Body of pancreas (tissue), 4 donors: ENCODE results near the gene GABRG3. TPM values are rescaled to one million over a fixed set of nuclear protein-coding genes. Genes with fewer than 3 reads are reported as not detected.

Experiments used
- ATAC-seq: fragments of 150-250 bp; one replicate; pipeline ENCODE4 v1.9.1; 2016
- DNase-seq, 4 donors: peaks; one replicate each; pipeline ENCODE4 v3.0.0-alpha.2; 2019
- H3K27ac ChIP-seq, 4 donors: fragments of 200-600 bp; sonication (generic); 1 replicate in 3 of 4; 2 replicates in 1 of 4; pipeline versions ENCODE4 v1.5.1 to v1.6.1; 2016 to 2019; ENCODE audit warnings: mild to moderate bottlenecking in 1 of 4, mixed read lengths in 1 of 4, moderate library complexity in 1 of 4
- H3K27me3 ChIP-seq, 2 donors: fragments of 200-600 bp; sonication (generic); one replicate each; pipeline ENCODE4 v1.6.0; 2016; ENCODE audit warnings: mild to moderate bottlenecking in 1 of 2
- H3K36me3 ChIP-seq, 2 donors: fragments of 200-600 bp; sonication (generic); replicated peaks in 1 of 2; 2 replicates each; pipeline ENCODE4 v1.5.1; 2016; ENCODE audit warnings: low read depth in 2 of 2; ENCODE audit not compliant: insufficient read depth in 1 of 2
- H3K4me1 ChIP-seq: fragments of 200-600 bp; sonication (generic); one replicate; pipeline ENCODE4 v1.6.0; 2016
- H3K4me3 ChIP-seq, 2 donors: fragments of 200-600 bp; sonication (generic); 1 replicate in 1 of 2; 2 replicates in 1 of 2; pipeline ENCODE4 v1.5.1; 2016 to 2019
- H3K9me3 ChIP-seq, 3 donors: fragments of 200-600 bp; sonication (generic); 1 replicate in 2 of 3; 2 replicates in 1 of 3; pipeline ENCODE4 v1.5.1; 2016
- CTCF ChIP-seq, 7 experiments: fragments of 450-650 bp in 4 of 7; fragments of 200-600 bp in 3 of 7; sonication (generic) in 3 of 7; IDR thresholded peaks; one replicate each; pipeline ENCODE4 v1.5.1; 2016 to 2019; ENCODE audit warnings: antibody characterized with exemption in 7 of 7
- POLR2A ChIP-seq, 3 donors: fragments of 450-650 bp; IDR thresholded peaks; one replicate each; pipeline ENCODE4 v1.6.1; 2016; ENCODE audit warnings: antibody characterized with exemption in 3 of 3, mild to moderate bottlenecking in 2 of 3
- WGBS, 2 donors: methylation state at CpG; one replicate each; pipeline ENCODE4 v1.1.5; 2017; 5-methylcytosine and 5-hydroxymethylcytosine counted together
- intact Hi-C: fragments of 100-400 bp; cut with DNase I; formaldehyde crosslinking; loops from one replicate; pipeline ENCODE4 v1.15.1; 2023
- total RNA-seq, 2 donors: library from RNA; depleted of rRNA; stranded (reverse); fragments of >200 nt; gene quantifications; one replicate each; pipeline ENCODE4 v1.1.0, GENCODE V29; 2016

GABRG3 gene
- total RNA-seq, 2 donors from 2014 or later, result not detected

- intact Hi-C loops, result loop anchor here (10.0 kb wide), 1 partner anchor 122 kb away; no protein-coding TSS in a partner anchor
- TF ChIP-seq CTCF (IDR thresholded peaks at IDR 0.05) (peak in 6 of 7 experiments; percentile 24 to 71 (median 46)), POLR2A (IDR thresholded peaks at IDR 0.05) (no peak)
- H3K36me3 ChIP-seq, result no peaks in the 10 kb centered on the region
- no peaks in the 10 kb centered on the region for H3K4me1 ChIP-seq
- no peaks in the 10 kb centered on the region for H3K27me3 ChIP-seq
- 22 to 27% methylated on average over 10 of the region's 10 CpGs for WGBS, 2 donors
- ATAC-seq (no peak), DNase-seq (peak; percentile 43 to 55 (median 50))
- no peaks in the 10 kb centered on the region for H3K9me3 ChIP-seq
- no peak overlapping the region for H3K27ac ChIP-seq
- no peak overlapping the region for H3K4me3 ChIP-seq
Observed at GRCh38 chr15:27017168-27017809, 46.3 kb downstream of the GABRG3 start.

GRCh38 chr15:27019687-27020086, 48.7 kb downstream of the GABRG3 start:
- 49 to 61% methylated on average over 6 of the region's 6 CpGs for WGBS, 2 donors
- H3K4me3 ChIP-seq, result no peak overlapping the region
- H3K4me1 ChIP-seq, result no peaks in the 10 kb centered on the region
- no peak overlapping the region for H3K27ac ChIP-seq
- ATAC-seq, result no peak
- intact Hi-C loops, result loop anchor here (10.0 kb wide), 1 partner anchor 125 kb away; no protein-coding TSS in a partner anchor
- no peaks in the 10 kb centered on the region for H3K27me3 ChIP-seq
- no peak for DNase-seq
- no peak for TF ChIP-seq POLR2A (IDR thresholded peaks at IDR 0.05)
- no peak for TF ChIP-seq CTCF (IDR thresholded peaks at IDR 0.05)
- H3K36me3 ChIP-seq, result no peaks in the 10 kb centered on the region
- H3K9me3 ChIP-seq, result no peaks in the 10 kb centered on the region

- ATAC-seq (no peak), DNase-seq (no peak)
- no peak overlapping the region for H3K4me3 ChIP-seq
- H3K9me3 ChIP-seq, result no peaks in the 10 kb centered on the region
- TF ChIP-seq POLR2A (IDR thresholded peaks at IDR 0.05), result no peak
- TF ChIP-seq CTCF (IDR thresholded peaks at IDR 0.05), result no peak
- H3K27me3 ChIP-seq, result no peaks in the 10 kb centered on the region
- no peaks in the 10 kb centered on the region for H3K4me1 ChIP-seq
- no peak overlapping the region for H3K27ac ChIP-seq
- WGBS, 2 donors, result 33 to 36% methylated on average over 9 of the region's 9 CpGs
- intact Hi-C loops, result no loop called here
- H3K36me3 ChIP-seq, result no peaks in the 10 kb centered on the region
Observed at GRCh38 chr15:27025481-27025966, 54.5 kb downstream of the GABRG3 start.

- DNase-seq, result no peak
- Histone ChIP-seq H3K4me3 (no peak overlapping the region), H3K9me3 (no peaks in the 10 kb centered on the region), H3K36me3 (no peaks in the 10 kb centered on the region), H3K27ac (no peak overlapping the region), H3K4me1 (no peaks in the 10 kb centered on the region), H3K27me3 (no peaks in the 10 kb centered on the region)
- WGBS, 2 donors, result 28 to 33% methylated on average over 6 of the region's 6 CpGs
- TF ChIP-seq CTCF (IDR thresholded peaks at IDR 0.05) (no peak), POLR2A (IDR thresholded peaks at IDR 0.05) (no peak)
- intact Hi-C loops, result no loop called here
- ATAC-seq, result no peak
Observed at GRCh38 chr15:27027229-27027628, 56.2 kb downstream of the GABRG3 start.
